GM23338 (cell line): ENCODE measurements around the gene NIPA2.

Experiments used
- CREB1 ChIP-seq: fragments of 250-450 bp; sonication (Bioruptor Pico); IDR thresholded peaks from 2 replicates; pipeline ENCODE4 v1.5.0; 2020; ENCODE audit warnings: low read depth, mild to moderate bottlenecking, moderate library complexity
- EZH2 ChIP-seq: fragments of 200-600 bp; sonication (generic); IDR thresholded peaks from one replicate; pipeline ENCODE4 v1.8.0; 2017; ENCODE audit warnings: antibody characterized with exemption, mild to moderate bottlenecking, low read depth; ENCODE audit not compliant: unreplicated experiment
- EZH2phosphoT487 ChIP-seq: fragments of 200-600 bp; sonication (generic); IDR thresholded peaks from one replicate; pipeline ENCODE4 v1.8.1; 2018; ENCODE audit warnings: antibody characterized with exemption; ENCODE audit not compliant: unreplicated experiment
- JUNB ChIP-seq: IDR thresholded peaks from one replicate; pipeline ENCODE4 v1.6.1; 2016; ENCODE audit warnings: antibody characterized with exemption; ENCODE audit not compliant: unreplicated experiment
- ZNF331 ChIP-seq: fragments of 250-450 bp; sonication (Bioruptor Pico); IDR thresholded peaks from 2 replicates; pipeline ENCODE4 v1.5.0; 2020; ENCODE audit warnings: low read depth, mild to moderate bottlenecking, moderate library complexity
- TF ChIP-seq, protein P1 (sequence below), 2 experiments: fragments of 200-600 bp in 1 of 2; sonication (generic) in 1 of 2; conservative IDR thresholded peaks; 2 replicates each; pipeline versions ENCODE4 v1.5.1 to v1.6.1; 2016 to 2017; ENCODE audit warnings: antibody characterized with exemption in 2 of 2, low read depth in 2 of 2, mild to moderate bottlenecking in 2 of 2, moderate library complexity in 1 of 2

DNA sequence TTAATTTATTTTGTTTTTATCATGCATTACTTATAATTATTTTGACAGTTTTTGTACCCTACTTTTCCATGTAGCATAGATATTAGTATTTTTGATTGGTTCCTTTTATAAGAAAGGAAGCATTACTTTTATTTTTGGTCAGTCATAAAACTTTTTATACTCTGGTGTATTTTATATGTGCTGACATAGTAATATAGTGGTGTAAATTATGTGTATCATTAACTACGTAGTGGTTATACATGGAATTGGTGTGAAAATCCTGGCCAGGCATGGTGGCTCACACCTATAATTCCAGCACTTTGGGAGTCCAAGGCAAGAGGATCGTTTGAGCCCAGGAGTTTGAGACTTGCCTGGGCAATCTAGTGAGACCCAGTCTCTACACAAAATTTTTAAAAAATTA, 18.8 kb upstream of the NIPA2 start:
- TF ChIP-seq, protein P1, sequence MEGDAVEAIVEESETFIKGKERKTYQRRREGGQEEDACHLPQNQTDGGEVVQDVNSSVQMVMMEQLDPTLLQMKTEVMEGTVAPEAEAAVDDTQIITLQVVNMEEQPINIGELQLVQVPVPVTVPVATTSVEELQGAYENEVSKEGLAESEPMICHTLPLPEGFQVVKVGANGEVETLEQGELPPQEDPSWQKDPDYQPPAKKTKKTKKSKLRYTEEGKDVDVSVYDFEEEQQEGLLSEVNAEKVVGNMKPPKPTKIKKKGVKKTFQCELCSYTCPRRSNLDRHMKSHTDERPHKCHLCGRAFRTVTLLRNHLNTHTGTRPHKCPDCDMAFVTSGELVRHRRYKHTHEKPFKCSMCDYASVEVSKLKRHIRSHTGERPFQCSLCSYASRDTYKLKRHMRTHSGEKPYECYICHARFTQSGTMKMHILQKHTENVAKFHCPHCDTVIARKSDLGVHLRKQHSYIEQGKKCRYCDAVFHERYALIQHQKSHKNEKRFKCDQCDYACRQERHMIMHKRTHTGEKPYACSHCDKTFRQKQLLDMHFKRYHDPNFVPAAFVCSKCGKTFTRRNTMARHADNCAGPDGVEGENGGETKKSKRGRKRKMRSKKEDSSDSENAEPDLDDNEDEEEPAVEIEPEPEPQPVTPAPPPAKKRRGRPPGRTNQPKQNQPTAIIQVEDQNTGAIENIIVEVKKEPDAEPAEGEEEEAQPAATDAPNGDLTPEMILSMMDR (conservative IDR thresholded peaks at IDR 0.05; ENCODE audit: low read depth in 2 of 2), result no peak
- no peak for TF ChIP-seq EZH2phosphoT487
- no peak for TF ChIP-seq EZH2
- TF ChIP-seq ZNF331 (CRISPR knock-in tag), result no peak
- TF ChIP-seq JUNB, result no peak
- TF ChIP-seq CREB1, result no peak
